Fibroblast of skin of left biceps (primary cell): ENCODE data around the gene TOMM34.

ENCODE experiments used
- DNase-seq, 2 experiments: peaks; one replicate each; pipeline ENCODE4 v3.0.0-alpha.2; 2013; ENCODE audit warnings: low read depth in 2 of 2

The TOMM34 gene

GRCh38 chr20:44894959-44895358 is 65.2 kb downstream of the TOMM34 start:
- DNase-seq: no peak
